Muscle layer of duodenum (tissue), 2 donors: ENCODE measurements around the gene EIF1B.
"Not testable (repeated sequence)": the region's sequence is repeated elsewhere in the genome, so short reads cannot be mapped to it uniquely, and the experiment has no call there.

Experiments used
- H3K27ac ChIP-seq: one replicate; pipeline ENCODE4 v1.7.0; 2013; ENCODE audit warnings: mild to moderate bottlenecking, low read length
- H3K27me3 ChIP-seq: one replicate; pipeline ENCODE4 v1.7.0; 2013; ENCODE audit warnings: low read depth, mild to moderate bottlenecking, control low read depth, low read length
- H3K36me3 ChIP-seq, 2 donors: one replicate each; pipeline ENCODE4 v1.7.0; 2013; ENCODE audit warnings: low read length in 2 of 2, control low read depth in 1 of 2, mild to moderate bottlenecking in 1 of 2; ENCODE audit not compliant: insufficient read depth in 2 of 2, control insufficient read depth in 1 of 2
- H3K4me1 ChIP-seq, 2 donors: one replicate each; pipeline ENCODE4 v1.7.0; 2013; ENCODE audit warnings: low read length in 2 of 2, mild to moderate bottlenecking in 2 of 2, control low read depth in 1 of 2, moderate library complexity in 1 of 2; ENCODE audit not compliant: insufficient read depth in 2 of 2, control insufficient read depth in 1 of 2
- H3K4me3 ChIP-seq, 2 donors: one replicate each; pipeline ENCODE4 v1.7.0; 2013; ENCODE audit warnings: low read length in 2 of 2, low read depth in 1 of 2, mild to moderate bottlenecking in 1 of 2
- H3K9me3 ChIP-seq, 2 donors: one replicate each; pipeline ENCODE4 v1.7.0; 2013; ENCODE audit warnings: low read length in 2 of 2, control low read depth in 1 of 2, mild to moderate bottlenecking in 1 of 2; ENCODE audit not compliant: control insufficient read depth in 1 of 2
- donor health status: healthy.

EIF1B gene

GRCh38 chr3:40309418-40309924 lies at the start of gene EIF1B:
Gene EIF1B, plus strand, starts transcription at chr3:40309707. Its CDS starts 235 bp downstream, at chr3:40309942.
- peaks cover 19 to 36% of the 10 kb centered on the region in 2 donors for H3K4me1 ChIP-seq
- peak within 1 kb of the TSS; percentile 88 to 91 for H3K4me3 ChIP-seq
- H3K27me3 ChIP-seq, result no peaks in the 10 kb centered on the region
- H3K27ac ChIP-seq, result peak within 1 kb of the TSS; percentile 93
- H3K36me3 ChIP-seq, result peaks cover 20 to 24% of the 10 kb centered on the region in 2 donors
- no peaks in the 10 kb centered on the region for H3K9me3 ChIP-seq

GRCh38 chr3:40262331-40262730 lies 47.2 kb upstream of the EIF1B start:
- H3K9me3 ChIP-seq, result no peaks in the 10 kb centered on the region
- H3K27me3 ChIP-seq, result no peaks in the 10 kb centered on the region
- H3K4me1 ChIP-seq, result no peaks in the 10 kb centered on the region

DNA sequence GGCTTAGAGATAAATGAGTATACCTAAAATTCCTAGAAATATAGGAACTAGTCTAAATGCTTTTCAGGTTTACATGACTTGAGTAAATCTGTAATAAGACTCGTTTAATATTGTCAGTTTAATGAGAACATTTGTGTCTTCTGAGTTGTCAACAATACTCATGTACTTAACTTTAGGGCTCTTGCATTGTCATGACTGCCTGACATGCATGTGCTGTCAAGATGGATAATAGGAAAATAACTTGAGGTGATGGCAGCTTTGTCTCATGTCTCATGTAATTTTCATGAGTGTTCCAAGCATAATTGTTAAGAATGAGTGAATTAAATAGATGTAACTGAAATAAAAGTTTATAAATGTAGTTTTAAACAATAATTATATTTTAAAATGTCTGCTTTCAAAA lies 45.1 kb upstream of the EIF1B start:
- H3K4me3 ChIP-seq, result no peak overlapping the region
- no peaks in the 10 kb centered on the region for H3K27me3 ChIP-seq
- no peaks in the 10 kb centered on the region for H3K4me1 ChIP-seq
- no peaks in the 10 kb centered on the region for H3K9me3 ChIP-seq
- H3K27ac ChIP-seq, result no peak overlapping the region
- H3K36me3 ChIP-seq, result no peaks in the 10 kb centered on the region

More at GRCh38 chr3:40262331-40262730, 47.2 kb upstream of the EIF1B start:
- Histone ChIP-seq H3K36me3 (no peaks in the 10 kb centered on the region), H3K27ac (no peak overlapping the region), H3K4me3 (no peak overlapping the region)

- H3K27me3 ChIP-seq, result no peaks in the 10 kb centered on the region
- H3K4me1 ChIP-seq, result no peaks in the 10 kb centered on the region
Observed at GRCh38 chr3:40265181-40265580, 44.3 kb upstream of the EIF1B start.

GRCh38 chr3:40267937-40268724 lies 41.4 kb upstream of the EIF1B start:
- no peaks in the 10 kb centered on the region for H3K36me3 ChIP-seq
- H3K4me3 ChIP-seq, result no peak overlapping the region
- H3K27ac ChIP-seq, result no peak overlapping the region
- H3K27me3 ChIP-seq, result no peaks in the 10 kb centered on the region
- no peaks in the 10 kb centered on the region for H3K4me1 ChIP-seq
- no peaks in the 10 kb centered on the region for H3K9me3 ChIP-seq

More at GRCh38 chr3:40265181-40265580, 44.3 kb upstream of the EIF1B start:
- no peaks in the 10 kb centered on the region for H3K9me3 ChIP-seq
- H3K27ac ChIP-seq, result no peak overlapping the region
- H3K36me3 ChIP-seq, result no peaks in the 10 kb centered on the region
- no peak overlapping the region for H3K4me3 ChIP-seq

DNA sequence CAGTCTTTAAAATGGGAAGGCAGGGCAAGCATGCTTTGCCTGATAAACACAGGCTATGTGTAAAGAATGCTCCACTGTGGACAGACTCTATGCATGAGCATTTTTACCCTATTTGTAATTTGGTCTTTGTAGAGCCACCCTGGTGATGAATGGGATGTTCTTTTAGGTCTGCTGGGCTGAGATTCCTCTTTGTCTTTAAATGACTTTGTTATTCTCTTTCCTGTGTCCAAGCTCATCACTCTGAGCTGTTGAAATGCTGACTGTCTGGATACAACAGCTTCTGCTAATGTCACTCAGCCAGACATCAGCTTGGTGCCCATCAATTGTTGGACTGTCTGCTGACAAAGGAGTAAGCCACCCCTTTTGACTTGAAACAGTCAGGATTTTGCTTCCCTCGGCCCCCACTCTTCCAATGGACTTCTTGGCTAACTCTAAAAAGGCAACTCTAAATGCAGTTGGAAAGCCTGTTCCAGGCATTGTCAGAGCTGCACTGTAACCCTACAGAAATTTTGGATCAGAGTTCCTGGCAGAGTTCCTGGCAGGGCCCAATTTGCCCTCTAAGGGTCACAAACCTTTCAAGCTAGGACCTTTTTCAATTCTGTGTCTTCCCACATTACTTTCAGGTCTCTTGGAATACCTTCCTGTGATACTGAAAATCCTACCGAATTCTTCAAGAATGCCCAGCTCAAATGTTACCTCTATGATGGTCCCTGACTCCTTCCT lies 40.5 kb upstream of the EIF1B start:
- Histone ChIP-seq H3K27ac (no peak overlapping the region), H3K9me3 (no peaks in the 10 kb centered on the region), H3K27me3 (no peaks in the 10 kb centered on the region), H3K4me3 (no peak overlapping the region), H3K4me1 (no peaks in the 10 kb centered on the region), H3K36me3 (no peaks in the 10 kb centered on the region)

GRCh38 chr3:40278791-40279190 lies 30.7 kb upstream of the EIF1B start:
- H3K4me3 ChIP-seq, result no peak overlapping the region
- H3K4me1 ChIP-seq, result no peaks in the 10 kb centered on the region
- no peaks in the 10 kb centered on the region for H3K36me3 ChIP-seq
- H3K9me3 ChIP-seq, result peaks cover 0 to 5% of the 10 kb centered on the region in 2 donors
- H3K27me3 ChIP-seq, result no peaks in the 10 kb centered on the region
- H3K27ac ChIP-seq, result no peak overlapping the region

DNA sequence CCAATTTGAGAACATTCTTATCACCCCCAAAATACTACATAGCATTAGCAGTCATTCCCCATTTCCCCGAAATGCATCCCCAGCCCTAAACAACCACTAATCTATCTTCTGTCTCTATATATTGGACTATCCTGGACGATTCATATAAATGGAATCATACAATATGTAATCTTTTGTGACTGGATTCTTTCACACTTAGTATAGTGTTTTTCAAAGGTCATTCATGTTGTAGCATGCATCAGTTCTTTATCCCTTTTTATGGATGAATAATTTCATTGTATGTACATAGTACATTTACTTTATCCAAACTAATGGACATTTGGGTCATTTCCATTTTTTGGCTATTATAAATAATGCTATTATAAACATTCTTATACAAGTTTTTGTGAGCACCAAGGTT lies 27.5 kb upstream of the EIF1B start:
- H3K27me3 ChIP-seq, result no peaks in the 10 kb centered on the region
- no peaks in the 10 kb centered on the region for H3K4me1 ChIP-seq
- H3K27ac ChIP-seq, result no peak overlapping the region
- H3K4me3 ChIP-seq, result no peak overlapping the region
- H3K9me3 ChIP-seq, result peaks cover 0 to 6% of the 10 kb centered on the region in 2 donors
- H3K36me3 ChIP-seq, result no peaks in the 10 kb centered on the region

DNA sequence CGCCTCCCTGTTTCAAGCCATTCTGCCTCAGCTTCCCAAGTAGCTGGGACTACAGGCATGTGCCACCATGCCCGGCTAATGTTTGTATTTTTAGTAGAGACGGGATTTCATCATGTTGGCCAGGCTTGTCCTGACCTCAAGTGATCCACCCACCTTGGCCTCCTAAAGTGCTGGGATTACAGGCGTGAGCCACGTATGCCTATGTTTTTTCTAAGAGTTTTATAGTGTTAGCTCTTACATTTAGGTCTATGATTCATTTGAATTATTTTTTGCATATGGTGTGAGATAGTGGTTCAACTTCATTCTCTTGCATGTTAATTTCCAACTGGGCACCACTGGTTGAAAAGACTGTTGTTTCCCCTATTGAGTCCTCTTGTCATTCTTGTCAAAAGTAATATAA lies 26.4 kb upstream of the EIF1B start:
- H3K27ac ChIP-seq, H3K4me1 ChIP-seq, H3K9me3 ChIP-seq, H3K27me3 ChIP-seq, H3K4me3 ChIP-seq, H3K36me3 ChIP-seq: not testable (repeated sequence)

DNA sequence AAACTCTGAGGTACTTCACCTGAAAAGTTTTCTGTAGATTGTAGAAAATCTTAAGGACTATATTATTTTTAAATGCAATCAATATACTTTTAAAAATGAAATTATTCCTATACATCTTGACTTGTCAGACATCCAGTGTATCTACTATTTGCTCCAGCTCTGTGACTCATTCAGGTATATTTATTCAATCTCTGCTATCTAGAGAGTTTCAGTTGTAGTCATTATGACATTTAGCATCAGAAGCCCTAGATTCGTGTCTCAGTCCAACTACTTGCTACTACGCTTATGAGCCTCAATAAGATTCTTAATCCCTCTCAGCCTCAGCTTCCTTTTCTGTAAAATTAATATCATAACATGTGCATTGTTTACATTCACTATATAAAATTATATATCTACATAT lies 22.3 kb upstream of the EIF1B start:
- no peak overlapping the region for H3K4me3 ChIP-seq
- no peak overlapping the region for H3K27ac ChIP-seq
- H3K9me3 ChIP-seq, result peaks cover 0 to 6% of the 10 kb centered on the region in 2 donors
- H3K36me3 ChIP-seq, result peaks cover 0 to 4% of the 10 kb centered on the region in 2 donors
- no peaks in the 10 kb centered on the region for H3K27me3 ChIP-seq
- H3K4me1 ChIP-seq, result no peaks in the 10 kb centered on the region

GRCh38 chr3:40290396-40290795 lies 19.1 kb upstream of the EIF1B start:
- H3K27me3 ChIP-seq, result no peaks in the 10 kb centered on the region
- H3K27ac ChIP-seq, result no peak overlapping the region
- no peak overlapping the region for H3K4me3 ChIP-seq
- H3K9me3 ChIP-seq, result no peaks in the 10 kb centered on the region
- H3K4me1 ChIP-seq, result no peaks in the 10 kb centered on the region
- peaks cover 3 to 4% of the 10 kb centered on the region in 2 donors for H3K36me3 ChIP-seq
